ENCODE results near the gene IL32.

IL32 gene

GRCh38 chr16:3065069-3065741, at the start of gene IL32:
TSS of gene IL32 (plus strand) at chr16:3065640. CDS start at chr16:3065812, 172 bp downstream.
- DNase-seq: peak; percentile 70

- DNase-seq: no peak
Measured at GRCh38 chr16:3015865-3016521, 49.4 kb upstream of the IL32 start.

- DNase-seq: no peak
Measured at GRCh38 chr16:3017344-3017743, 48.1 kb upstream of the IL32 start.

GRCh38 chr16:3017794-3018506, 47.5 kb upstream of the IL32 start, which contains the start of gene CLDN6:
TSS of gene CLDN6 (minus strand) at chr16:3018183. CDS start at chr16:3016021, 2,162 bp downstream.
- DNase-seq: peak; percentile 30

GRCh38 chr16:3019594-3020246, 45.7 kb upstream of the IL32 start:
- DNase-seq: no peak

- peak; percentile 87 for DNase-seq
Measured at GRCh38 chr16:3020247-3020603, 45.2 kb upstream of the IL32 start, which contains the start of gene TNFRSF12A. TSS of gene TNFRSF12A (plus strand) at chr16:3020368. CDS start at chr16:3020398, 30 bp downstream.

- peak; percentile 95 for DNase-seq
Measured at GRCh38 chr16:3020604-3021448, 44.6 kb upstream of the IL32 start.

- peak; percentile 99 for DNase-seq
Measured at GRCh38 chr16:3021449-3022207, 43.8 kb upstream of the IL32 start.

GRCh38 chr16:3022208-3022683, 43.2 kb upstream of the IL32 start:
- peak; percentile 98 for DNase-seq

- DNase-seq: peak; percentile 72
Measured at GRCh38 chr16:3022684-3023414, 42.6 kb upstream of the IL32 start.

GRCh38 chr16:3023415-3023668, 42.1 kb upstream of the IL32 start:
- peak; percentile 87 for DNase-seq

GRCh38 chr16:3023669-3024478, 41.6 kb upstream of the IL32 start, which contains the start of the genes HCFC1R1 and THOC6:
TSS of gene HCFC1R1 (minus strand) at chr16:3023942. CDS start at chr16:3023941, 1 bp downstream.
TSS of gene THOC6 (plus strand) at chr16:3024035. CDS start at chr16:3024327, 292 bp downstream.
- DNase-seq: peak; percentile 98

- DNase-seq: no peak
Measured at GRCh38 chr16:3025032-3026002, 40.1 kb upstream of the IL32 start.

GRCh38 chr16:3026003-3026378, 39.4 kb upstream of the IL32 start:
- DNase-seq: no peak

GRCh38 chr16:3026609-3027488, 38.6 kb upstream of the IL32 start:
- no peak for DNase-seq

- DNase-seq: no peak
Measured at GRCh38 chr16:3027489-3027795, 38.0 kb upstream of the IL32 start.

GRCh38 chr16:3027983-3028715, 37.3 kb upstream of the IL32 start:
- peak; percentile 75 for DNase-seq

Data from fibroblast of skin of right biceps (primary cell).